Fibroblast of lung (primary cell): ENCODE data around the gene C20orf202. TPM values are rescaled to one million over a fixed set of nuclear protein-coding genes. Genes with fewer than 3 reads are reported as not detected.

Source experiments
- DNase-seq, 2 donors: peaks; one replicate each; pipeline versions ENCODE4 v3.0.0 to v3.0.0-alpha.2; 2010; ENCODE audit warnings: low read depth in 2 of 2
- H2AFZ ChIP-seq: 2 replicates; pipeline ENCODE4 v1.5.1; 2012; ENCODE audit warnings: low read length, control low read depth, inconsistent platforms
- H3K27ac ChIP-seq: 2 replicates; pipeline ENCODE4 v1.5.1; 2011; ENCODE audit warnings: low read length, control low read depth; ENCODE audit not compliant: insufficient read depth
- H3K27me3 ChIP-seq: 2 replicates; pipeline ENCODE4 v1.5.1; 2011; ENCODE audit warnings: mild to moderate bottlenecking, low read length; ENCODE audit not compliant: control insufficient read depth, insufficient read depth
- H3K36me3 ChIP-seq: 2 replicates; pipeline ENCODE4 v1.5.1; 2011; ENCODE audit warnings: low read length; ENCODE audit not compliant: control insufficient read depth, insufficient read depth
- H3K4me1 ChIP-seq: 2 replicates; pipeline ENCODE4 v1.5.1; 2011; ENCODE audit warnings: low read length; ENCODE audit not compliant: control insufficient read depth, insufficient read depth; ENCODE audit errors: extremely low read depth
- H3K4me2 ChIP-seq: 2 replicates; pipeline ENCODE4 v1.5.1; 2011; ENCODE audit warnings: low read length, control low read depth; ENCODE audit not compliant: insufficient read depth; ENCODE audit errors: extremely low read depth
- H3K4me3 ChIP-seq, 4 experiments: fragments of 200-600 bp in 1 of 4; sonication (generic) in 1 of 4; replicated peaks in 1 of 4; 2 replicates each; pipeline ENCODE4 v1.5.1; 2011 to 2016; ENCODE audit warnings: low read length in 4 of 4, low read depth in 3 of 4, mild to moderate bottlenecking in 3 of 4, control low read depth in 2 of 4, inconsistent platforms in 1 of 4, mixed read lengths in 1 of 4; ENCODE audit not compliant: insufficient read depth in 1 of 4; ENCODE audit errors: control extremely low read depth in 1 of 4
- H3K79me2 ChIP-seq: 2 replicates; pipeline ENCODE4 v1.5.1; 2012; ENCODE audit warnings: mild to moderate bottlenecking, low read length, inconsistent platforms; ENCODE audit not compliant: control insufficient read depth, insufficient read depth
- H3K9ac ChIP-seq: 2 replicates; pipeline ENCODE4 v1.5.1; 2011; ENCODE audit warnings: mild to moderate bottlenecking, low read length, control low read depth; ENCODE audit not compliant: insufficient read depth
- H3K9me3 ChIP-seq: 2 replicates; pipeline ENCODE4 v1.5.1; 2012; ENCODE audit warnings: low read depth, low read length; ENCODE audit not compliant: control insufficient read depth, insufficient read depth
- H4K20me1 ChIP-seq: 2 replicates; pipeline ENCODE4 v1.5.1; 2011; ENCODE audit warnings: low read length; ENCODE audit not compliant: control insufficient read depth, insufficient read depth; ENCODE audit errors: extremely low read depth
- EZH2 ChIP-seq: IDR thresholded peaks from 2 replicates; pipeline ENCODE4 v1.5.1; 2012; ENCODE audit warnings: low read length, control low read depth, mild to moderate bottlenecking; ENCODE audit errors: missing control alignments
- polyA plus RNA-seq, 2 donors: library from polyadenylated mRNA; depleted of rRNA in 1 of 2; stranded (reverse) in 1 of 2; unstranded in 1 of 2; fragments of >200 nt; gene quantifications; 2 replicates each; pipeline ENCODE4 v1.2.1, GENCODE V29; 2011 to 2012; ENCODE audit warnings: missing spikeins in 1 of 2
- total RNA-seq: library from RNA; depleted of rRNA; stranded (reverse); fragments of >200 nt; gene quantifications from 2 replicates; pipeline ENCODE4 v1.2.1, GENCODE V29; 2014
- TF ChIP-seq, protein P1 (sequence below), 2 donors: IDR thresholded peaks in 1 of 2; conservative IDR thresholded peaks in 1 of 2; 1 replicate in 1 of 2; 2 replicates in 1 of 2; pipeline ENCODE4 v1.5.1; 2011 to 2012; ENCODE audit warnings: low read length in 2 of 2, control low read depth in 1 of 2, inconsistent platforms in 1 of 2, low read depth in 1 of 2, mild to moderate bottlenecking in 1 of 2

The C20orf202 gene
- total and polyA plus RNA-seq, 2 donors (not counting 1 experiment from before 2014, with no cell fraction given) = under 0.01 TPM; not detected in 1

GRCh38 chr20:1210501-1210900 lies 7.2 kb downstream of the C20orf202 start:
- no peak overlapping the region for H3K4me3 ChIP-seq
- H3K9me3 ChIP-seq = no peaks in the 10 kb centered on the region
- H3K36me3 ChIP-seq = no peaks in the 10 kb centered on the region
- peaks cover 18% of the 10 kb centered on the region for H3K27me3 ChIP-seq
- no peaks in the 10 kb centered on the region for H3K79me2 ChIP-seq
- no peak overlapping the region for H3K9ac ChIP-seq
- no peak overlapping the region for H3K4me2 ChIP-seq
- peak in 1 of 2 donors; percentile 30 for DNase-seq
- no peak overlapping the region for H2AFZ ChIP-seq
- no peaks in the 10 kb centered on the region for H3K4me1 ChIP-seq
- no peak for TF ChIP-seq EZH2
- TF ChIP-seq, protein P1, sequence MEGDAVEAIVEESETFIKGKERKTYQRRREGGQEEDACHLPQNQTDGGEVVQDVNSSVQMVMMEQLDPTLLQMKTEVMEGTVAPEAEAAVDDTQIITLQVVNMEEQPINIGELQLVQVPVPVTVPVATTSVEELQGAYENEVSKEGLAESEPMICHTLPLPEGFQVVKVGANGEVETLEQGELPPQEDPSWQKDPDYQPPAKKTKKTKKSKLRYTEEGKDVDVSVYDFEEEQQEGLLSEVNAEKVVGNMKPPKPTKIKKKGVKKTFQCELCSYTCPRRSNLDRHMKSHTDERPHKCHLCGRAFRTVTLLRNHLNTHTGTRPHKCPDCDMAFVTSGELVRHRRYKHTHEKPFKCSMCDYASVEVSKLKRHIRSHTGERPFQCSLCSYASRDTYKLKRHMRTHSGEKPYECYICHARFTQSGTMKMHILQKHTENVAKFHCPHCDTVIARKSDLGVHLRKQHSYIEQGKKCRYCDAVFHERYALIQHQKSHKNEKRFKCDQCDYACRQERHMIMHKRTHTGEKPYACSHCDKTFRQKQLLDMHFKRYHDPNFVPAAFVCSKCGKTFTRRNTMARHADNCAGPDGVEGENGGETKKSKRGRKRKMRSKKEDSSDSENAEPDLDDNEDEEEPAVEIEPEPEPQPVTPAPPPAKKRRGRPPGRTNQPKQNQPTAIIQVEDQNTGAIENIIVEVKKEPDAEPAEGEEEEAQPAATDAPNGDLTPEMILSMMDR (conservative IDR thresholded peaks at IDR 0.05 in 1 of 2, IDR thresholded peaks at IDR 0.05 in 1 of 2; ENCODE audit: low read depth in 1 of 2, low read length in 2 of 2) = no peak
- H3K27ac ChIP-seq = no peak overlapping the region
- H4K20me1 ChIP-seq = no peaks in the 10 kb centered on the region

GRCh38 chr20:1212023-1212422 lies 8.8 kb downstream of the C20orf202 start:
- DNase-seq = no peak

DNA sequence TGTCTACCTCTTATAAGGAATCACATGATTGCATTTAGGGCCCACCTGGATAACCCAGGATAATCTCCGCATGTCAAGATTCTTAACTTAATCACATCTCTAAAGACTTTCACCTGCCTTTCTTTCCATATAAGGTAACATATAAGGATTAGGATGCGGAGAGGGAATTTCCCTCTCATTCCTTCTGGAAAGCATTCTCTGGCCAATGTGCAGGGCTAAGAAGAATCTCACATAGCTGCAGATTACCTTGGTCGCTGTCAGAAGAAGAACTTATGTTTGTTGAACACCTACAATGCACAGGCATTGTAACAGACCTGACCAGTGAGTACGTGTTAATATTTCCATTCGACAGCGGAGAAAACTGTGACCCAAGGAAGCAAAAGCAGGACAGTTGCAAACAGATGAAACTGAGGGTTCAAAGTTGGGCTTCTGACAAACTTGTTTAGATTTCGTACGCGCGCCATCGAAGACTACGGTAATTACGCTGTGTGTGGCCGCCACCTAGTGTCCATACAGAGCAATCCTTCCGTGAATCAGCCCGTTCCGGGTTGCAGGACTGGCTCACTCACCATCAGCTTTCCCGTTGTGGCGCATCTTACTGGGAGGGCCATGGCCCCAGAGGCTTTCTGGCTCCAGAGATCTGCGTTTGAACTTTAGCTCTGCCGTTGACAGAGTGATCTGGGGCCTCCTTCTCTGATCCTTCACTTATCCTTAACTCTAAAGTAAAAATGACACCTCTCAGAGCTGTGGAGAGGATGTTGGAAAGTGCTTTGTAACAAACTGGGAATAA lies 9.5 kb downstream of the C20orf202 start:
- Histone ChIP-seq H3K4me2 (peak overlapping the region; percentile 57), H3K36me3 (no peaks in the 10 kb centered on the region), H3K4me3 (no peak overlapping the region), H3K9me3 (no peaks in the 10 kb centered on the region), H3K27ac (no peak overlapping the region), H3K9ac (no peak overlapping the region), H3K27me3 (peaks cover 14% of the 10 kb centered on the region), H2AFZ (peak overlapping the region; percentile 55), H3K4me1 (no peaks in the 10 kb centered on the region), H3K79me2 (no peaks in the 10 kb centered on the region), H4K20me1 (no peaks in the 10 kb centered on the region)
- TF ChIP-seq EZH2 = no peak
- TF ChIP-seq, protein P1 (conservative IDR thresholded peaks at IDR 0.05 in 1 of 2, IDR thresholded peaks at IDR 0.05 in 1 of 2; ENCODE audit: low read depth in 1 of 2, low read length in 2 of 2) = peak; percentile 82 to 92
- DNase-seq = peak; percentile 62 to 72

More at GRCh38 chr20:1212023-1212422, 8.8 kb downstream of the C20orf202 start:
- no peak overlapping the region for H2AFZ ChIP-seq
- H3K9ac ChIP-seq = no peak overlapping the region
- H3K4me3 ChIP-seq = no peak overlapping the region
- no peak overlapping the region for H3K4me2 ChIP-seq
- H3K4me1 ChIP-seq = no peaks in the 10 kb centered on the region
- H3K27me3 ChIP-seq = peaks cover 18% of the 10 kb centered on the region
- no peaks in the 10 kb centered on the region for H3K79me2 ChIP-seq
- H4K20me1 ChIP-seq = no peaks in the 10 kb centered on the region
- H3K36me3 ChIP-seq = no peaks in the 10 kb centered on the region
- TF ChIP-seq, protein P1 (conservative IDR thresholded peaks at IDR 0.05 in 1 of 2, IDR thresholded peaks at IDR 0.05 in 1 of 2; ENCODE audit: low read depth in 1 of 2, low read length in 2 of 2) = no peak
- TF ChIP-seq EZH2 = no peak
- H3K9me3 ChIP-seq = no peaks in the 10 kb centered on the region
- H3K27ac ChIP-seq = no peak overlapping the region
